NCI-H446 (cell line): Measurements from ENCODE around the gene PRPF31.

Experiments used
- DNase-seq, 2 experiments: peaks; one replicate each; lab custom pipeline; 2025; lab: John Stamatoyannopoulos, UW

Gene PRPF31

DNA sequence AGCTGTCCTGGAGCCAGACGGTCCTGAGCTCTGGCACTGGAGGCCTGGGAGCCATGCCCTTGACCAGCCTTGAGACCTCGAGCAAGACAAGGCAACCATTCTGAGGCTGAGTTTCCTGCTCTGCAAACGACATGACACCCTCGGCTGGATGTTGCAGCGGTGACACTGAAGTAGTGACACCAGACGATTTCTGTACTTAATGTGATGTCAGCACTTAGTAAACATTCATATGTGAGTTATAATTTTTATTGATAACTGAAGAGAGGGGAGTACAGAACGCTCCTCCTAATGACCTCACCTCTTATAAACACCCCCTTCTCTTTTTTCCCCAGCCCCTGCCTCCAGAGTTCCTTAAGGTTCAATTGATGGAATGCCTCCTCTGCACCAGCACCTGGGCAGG, 7.1 kb upstream of the PRPF31 start:
- no peak for DNase-seq

DNA sequence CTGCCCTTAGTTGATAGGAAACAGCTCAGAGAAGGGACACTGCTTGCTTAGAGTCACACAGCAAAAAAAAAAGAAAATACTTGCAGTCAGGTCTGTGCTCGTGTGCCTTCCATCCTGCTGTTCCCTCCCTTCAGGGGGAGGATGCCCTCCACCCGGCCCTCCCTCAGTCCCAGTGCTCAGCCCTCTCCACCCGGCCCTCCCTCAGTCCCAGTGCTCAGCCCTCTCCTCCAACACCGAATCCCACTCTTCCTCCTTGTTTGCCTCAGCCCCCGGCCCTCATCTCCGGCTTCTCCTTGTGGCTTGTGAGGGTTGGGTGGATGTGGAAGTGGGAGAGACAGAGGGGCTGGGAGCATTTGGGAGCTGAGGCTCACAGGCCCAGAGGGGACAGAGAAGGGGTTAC, 5.9 kb upstream of the PRPF31 start:
- no peak for DNase-seq

DNA sequence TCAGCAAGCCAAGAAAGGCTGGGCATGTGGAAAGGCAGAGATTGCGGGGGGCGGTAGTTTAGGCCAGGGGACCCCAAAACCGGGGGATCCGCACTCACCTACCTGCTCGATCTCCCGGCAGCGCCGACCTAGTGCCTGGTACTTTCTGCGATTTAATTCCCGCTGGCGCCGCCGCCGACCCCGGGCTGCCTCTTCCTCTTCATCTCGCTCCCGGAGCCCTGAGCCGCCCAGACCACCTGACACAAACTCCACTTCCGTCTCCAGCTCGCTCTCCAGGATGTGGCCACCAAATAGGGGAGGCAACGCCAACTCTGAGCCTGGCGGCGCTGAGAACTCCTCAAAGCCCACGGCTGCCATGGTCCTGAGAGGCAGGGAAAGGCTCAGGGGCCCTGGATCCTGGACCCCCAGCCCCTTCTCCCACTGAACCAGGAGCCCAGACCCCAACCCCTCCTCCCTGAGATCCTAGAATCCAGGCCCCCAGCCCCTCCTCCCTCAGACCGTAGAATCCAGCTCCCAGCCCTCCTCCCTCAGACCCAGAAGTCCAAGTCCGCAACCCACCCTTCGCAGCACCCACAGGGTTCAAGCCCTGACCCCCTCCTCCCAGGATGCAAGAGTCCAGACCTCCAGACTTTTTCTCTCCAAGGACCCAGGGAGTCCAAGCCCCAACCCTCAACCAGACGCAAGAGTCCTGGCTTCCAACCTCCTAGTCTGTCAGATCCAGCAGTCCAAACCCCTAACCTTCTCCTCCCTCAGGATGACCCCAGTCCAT, 1.0 kb upstream of the PRPF31 start:
- no peak for DNase-seq

DNA sequence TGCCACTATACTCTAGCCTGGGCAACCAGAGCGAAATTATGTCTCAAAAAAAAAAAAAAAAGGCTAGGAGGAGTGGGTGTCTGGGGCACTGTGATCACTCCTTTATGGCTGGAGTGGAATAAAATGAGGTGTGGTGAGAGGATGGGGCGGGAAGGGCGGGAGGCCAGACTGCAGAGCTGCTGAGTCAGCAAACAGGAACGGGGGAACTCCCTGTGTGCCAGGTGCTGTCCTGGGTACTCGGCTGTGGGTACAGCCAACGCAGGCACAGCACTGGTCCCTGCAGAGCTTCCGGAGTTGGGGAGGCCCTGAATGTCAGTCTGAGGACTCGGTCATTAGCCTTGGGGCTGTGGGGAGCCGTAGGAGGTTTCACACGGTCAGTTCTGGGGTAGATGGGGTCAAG, 5.7 kb downstream of the PRPF31 start:
- DNase-seq = no peak

DNA sequence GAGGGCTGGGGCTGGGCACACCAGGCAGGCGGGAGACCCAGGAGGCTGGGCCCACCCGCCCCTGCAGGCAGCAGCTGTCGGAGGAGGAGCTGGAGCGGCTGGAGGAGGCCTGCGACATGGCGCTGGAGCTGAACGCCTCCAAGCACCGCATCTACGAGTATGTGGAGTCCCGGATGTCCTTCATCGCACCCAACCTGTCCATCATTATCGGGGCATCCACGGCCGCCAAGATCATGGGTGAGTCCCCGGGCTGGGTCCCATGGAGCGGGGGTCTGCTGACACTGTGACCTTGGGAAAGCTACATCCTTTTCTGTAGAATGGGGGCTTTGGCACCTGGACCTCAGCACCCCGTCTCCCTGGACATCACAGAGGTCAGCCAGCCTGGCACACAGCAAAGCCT, 8.1 kb downstream of the PRPF31 start:
- no peak for DNase-seq

DNA sequence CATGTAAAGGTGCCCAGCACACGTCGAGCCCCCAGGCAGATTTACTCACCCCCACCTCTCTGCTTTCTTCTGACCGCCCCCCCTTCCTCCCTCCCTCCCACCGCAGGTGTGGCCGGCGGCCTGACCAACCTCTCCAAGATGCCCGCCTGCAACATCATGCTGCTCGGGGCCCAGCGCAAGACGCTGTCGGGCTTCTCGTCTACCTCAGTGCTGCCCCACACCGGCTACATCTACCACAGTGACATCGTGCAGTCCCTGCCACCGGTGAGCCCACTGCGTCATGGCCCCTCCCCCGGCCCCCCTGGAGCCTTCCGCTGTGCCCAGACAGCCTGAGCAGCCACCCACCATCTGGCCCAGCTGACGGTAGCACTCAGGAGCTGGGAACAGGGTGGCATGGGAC, 8.8 kb downstream of the PRPF31 start:
- no peak for DNase-seq

DNA sequence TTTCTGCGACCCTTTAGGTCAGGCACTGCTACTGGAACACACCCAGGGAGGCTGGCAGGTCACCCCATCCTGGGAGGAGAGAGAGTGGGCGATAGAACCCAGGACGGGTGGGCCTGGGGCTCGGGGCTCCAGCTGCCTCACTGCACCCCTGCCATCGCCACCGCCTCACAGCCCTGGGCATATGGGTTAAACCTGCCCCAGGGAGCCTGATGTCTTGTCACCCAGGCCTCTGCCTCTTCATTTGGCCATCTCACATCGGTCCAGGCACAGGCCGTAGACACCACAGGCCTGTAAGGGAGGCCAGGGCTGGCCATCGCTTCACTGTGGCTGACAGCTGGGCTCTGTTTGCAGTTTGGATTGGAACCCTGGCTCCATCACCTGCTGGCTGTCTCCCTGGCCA, 10.2 kb downstream of the PRPF31 start:
- DNase-seq = no peak

DNA sequence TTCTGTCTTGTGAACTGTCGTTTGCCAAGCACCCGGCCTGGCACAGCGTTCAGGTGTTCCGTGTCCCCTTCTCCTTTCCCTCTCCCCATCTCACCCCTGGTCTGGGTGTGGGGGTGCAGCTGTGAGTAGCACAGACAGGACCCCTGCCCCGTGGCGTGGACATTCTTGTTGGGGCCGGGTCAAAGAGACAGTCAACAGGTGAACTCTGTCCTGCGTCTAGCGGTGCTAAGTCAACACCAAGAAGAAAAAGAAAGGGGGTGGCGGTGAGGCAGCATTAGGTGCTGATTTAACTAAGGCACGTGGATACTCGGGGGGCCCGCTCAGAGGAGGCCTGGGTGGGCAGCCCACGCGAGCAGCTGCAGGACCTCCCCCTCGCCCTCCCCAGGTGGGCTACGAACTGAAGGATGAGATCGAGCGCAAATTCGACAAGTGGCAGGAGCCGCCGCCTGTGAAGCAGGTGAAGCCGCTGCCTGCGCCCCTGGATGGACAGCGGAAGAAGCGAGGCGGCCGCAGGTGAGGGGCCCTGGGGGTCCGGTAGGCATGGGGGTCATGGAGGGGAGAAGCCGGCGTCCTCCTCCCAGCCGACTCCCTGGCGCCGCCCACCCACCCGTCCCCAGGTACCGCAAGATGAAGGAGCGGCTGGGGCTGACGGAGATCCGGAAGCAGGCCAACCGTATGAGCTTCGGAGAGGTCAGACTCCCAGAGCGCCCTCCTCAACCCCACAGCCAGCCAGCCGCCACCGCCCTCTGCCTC, 12.3 kb downstream of the PRPF31 start:
- DNase-seq = no peak

DNA sequence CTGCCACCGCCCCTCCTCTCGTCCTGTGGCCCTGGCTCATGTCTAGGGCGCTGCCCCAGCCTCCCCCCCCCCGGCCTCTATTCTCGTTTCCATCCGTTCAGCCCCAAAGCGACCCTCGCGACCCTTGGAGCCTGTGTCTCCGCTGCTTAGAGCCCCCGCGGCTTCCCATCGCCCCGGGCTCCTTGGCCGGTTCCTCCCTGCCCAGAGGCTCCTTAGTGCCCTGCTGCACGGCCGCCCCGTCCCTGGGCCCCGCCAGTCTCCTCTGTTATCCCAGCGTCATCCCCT, 12.8 kb downstream of the PRPF31 start:
- no peak for DNase-seq

DNA sequence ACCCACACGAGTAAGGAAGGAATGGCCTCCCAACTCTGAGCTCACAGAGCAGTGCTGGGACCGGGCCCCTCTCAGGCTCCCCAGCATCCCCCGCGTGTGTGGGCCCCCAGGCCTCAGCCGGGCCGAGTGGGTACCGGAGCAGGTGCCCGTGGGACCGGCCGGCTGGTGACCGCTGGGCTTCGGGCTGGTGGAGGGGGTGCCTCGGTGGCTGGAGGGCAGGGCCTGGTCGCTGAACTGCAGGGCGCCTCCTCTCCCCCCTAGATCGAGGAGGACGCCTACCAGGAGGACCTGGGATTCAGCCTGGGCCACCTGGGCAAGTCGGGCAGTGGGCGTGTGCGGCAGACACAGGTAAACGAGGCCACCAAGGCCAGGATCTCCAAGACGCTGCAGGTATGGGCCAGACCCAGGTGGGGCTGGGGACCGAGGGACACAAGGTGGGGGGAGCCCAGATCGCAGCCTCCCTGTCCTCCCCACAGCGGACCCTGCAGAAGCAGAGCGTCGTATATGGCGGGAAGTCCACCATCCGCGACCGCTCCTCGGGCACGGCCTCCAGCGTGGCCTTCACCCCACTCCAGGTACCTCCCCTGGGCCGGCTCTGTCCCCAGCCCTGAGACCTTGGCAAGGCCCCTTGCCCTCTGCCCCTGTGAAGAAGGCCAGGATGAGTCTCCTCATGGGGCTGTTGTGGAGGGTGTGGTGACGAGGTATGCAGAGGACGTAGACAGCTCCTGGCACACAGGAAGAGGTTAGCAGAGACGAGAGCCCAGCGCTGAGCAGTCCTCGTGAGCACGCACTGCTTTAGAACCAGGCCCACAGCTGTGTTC, 13.5 kb downstream of the PRPF31 start:
- DNase-seq = no peak

DNA sequence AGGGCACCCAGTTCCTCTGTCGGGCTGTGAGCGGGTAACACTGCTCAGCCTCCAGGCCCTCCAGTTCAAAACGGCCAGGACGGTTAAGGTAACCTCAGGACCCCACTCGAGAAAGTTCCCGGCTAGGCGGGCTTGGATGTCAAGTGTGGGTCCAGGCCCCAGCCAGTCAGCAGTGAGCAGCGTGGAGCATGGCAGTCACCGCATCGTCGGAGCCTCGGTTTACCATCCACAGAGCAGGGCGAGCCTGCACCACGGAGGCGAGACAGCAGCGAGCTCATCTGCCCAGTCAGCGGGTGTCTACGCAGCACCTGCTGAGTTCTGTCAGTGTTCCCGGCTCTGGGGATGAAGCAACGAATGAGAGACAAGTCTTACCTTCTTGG, 14.1 kb downstream of the PRPF31 start:
- no peak for DNase-seq

DNA sequence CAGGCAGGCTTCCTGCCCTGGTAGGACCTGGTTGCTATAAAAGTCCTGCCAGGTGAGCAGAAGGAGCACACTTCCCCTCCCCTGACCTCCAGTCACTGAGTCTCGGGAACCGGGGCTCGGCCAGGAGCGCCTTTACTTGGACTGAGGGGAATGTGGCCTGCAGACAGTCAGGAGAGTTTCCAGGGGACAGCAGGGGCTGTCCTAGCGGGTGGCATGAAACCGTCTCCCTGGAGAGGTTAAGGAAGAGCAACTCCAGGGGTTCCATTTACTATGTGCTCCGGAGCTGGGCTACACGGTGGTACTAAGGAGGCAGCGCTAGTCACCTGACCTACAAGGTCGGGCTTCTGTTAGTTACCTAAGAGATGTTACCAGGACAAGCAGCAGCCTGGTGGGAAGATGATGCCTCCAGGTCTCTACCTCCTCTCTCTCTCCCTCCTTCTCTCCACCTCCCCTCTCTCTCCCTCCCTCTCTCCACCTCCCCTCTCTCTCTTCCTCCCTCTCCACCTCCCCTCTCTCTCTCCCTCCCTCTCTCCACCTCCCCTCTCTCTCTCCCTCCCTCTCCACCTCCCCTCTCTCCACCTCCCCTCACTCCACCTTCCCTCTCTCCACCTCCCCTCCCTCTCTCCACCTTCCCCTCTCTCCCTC, 17.9 kb downstream of the PRPF31 start:
- DNase-seq = peak in 1 of 2 experiments; percentile 21

DNA sequence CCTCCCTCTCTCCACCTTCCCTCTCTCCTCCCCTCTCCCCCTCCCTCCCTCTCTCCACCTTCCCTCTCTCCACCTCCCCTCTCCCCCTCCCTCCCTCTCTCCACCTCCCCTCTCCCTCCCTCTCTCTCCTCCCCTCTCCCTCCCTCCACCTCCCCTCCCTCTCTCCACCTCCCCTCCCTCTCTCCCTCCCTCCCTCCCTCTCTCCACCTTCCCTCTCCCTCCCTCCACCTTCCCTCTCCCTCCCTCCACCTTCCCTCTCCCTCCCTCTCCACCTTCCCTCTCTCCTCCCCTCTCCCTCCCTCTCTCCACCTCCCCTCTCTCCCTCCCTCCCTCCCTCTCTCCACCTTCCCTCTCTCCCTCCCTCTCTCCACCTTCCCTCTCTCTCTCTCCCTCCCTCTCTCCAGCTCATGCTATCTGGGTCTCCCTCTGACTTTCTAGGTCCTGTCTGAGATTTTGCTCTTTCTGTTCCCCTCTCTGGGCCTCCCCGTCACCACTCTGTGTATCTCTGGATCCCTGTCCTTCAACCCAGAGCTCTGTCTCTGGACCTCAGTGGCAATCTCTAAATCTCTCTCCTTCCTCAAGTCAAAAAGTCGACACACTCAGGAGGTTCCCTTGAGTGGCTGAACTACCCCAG, 18.5 kb downstream of the PRPF31 start:
- DNase-seq = no peak

DNA sequence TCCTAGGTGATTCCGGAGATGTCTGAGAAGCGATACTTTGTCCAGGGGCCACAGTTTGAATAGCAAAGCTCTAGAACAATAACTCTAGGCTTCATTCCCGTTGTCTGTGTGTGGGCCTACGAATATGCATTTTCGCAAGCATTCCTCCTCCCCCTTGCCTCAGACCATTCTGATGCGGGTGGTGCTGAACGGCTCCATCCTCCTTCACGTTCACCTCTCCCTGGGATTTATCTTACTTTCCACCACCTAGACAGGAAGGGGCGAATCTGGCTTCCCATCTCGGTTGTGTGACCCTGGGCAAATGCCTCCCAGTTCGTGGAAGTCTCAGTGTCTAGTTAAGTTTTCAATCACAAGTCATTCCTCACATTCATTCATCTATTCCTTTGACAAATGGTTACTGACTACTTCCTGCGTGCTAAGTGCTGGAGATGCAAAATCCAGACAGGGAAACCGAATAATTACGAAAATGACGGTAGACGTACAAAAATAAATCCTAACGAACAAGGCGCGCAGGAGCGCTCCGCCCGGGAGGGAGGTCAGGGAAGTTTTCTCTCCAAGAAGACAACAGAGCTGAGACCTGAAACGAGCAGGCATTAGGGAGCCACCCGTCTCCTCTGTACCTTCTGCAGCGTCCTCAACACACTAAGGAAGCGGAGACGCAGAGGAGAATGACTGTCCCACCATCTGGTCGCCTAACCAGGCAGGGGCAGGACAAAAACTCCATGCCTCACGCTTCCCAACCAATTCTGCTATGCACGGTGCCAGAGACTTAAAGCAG, 20.7 kb downstream of the PRPF31 start:
- DNase-seq = no peak

DNA sequence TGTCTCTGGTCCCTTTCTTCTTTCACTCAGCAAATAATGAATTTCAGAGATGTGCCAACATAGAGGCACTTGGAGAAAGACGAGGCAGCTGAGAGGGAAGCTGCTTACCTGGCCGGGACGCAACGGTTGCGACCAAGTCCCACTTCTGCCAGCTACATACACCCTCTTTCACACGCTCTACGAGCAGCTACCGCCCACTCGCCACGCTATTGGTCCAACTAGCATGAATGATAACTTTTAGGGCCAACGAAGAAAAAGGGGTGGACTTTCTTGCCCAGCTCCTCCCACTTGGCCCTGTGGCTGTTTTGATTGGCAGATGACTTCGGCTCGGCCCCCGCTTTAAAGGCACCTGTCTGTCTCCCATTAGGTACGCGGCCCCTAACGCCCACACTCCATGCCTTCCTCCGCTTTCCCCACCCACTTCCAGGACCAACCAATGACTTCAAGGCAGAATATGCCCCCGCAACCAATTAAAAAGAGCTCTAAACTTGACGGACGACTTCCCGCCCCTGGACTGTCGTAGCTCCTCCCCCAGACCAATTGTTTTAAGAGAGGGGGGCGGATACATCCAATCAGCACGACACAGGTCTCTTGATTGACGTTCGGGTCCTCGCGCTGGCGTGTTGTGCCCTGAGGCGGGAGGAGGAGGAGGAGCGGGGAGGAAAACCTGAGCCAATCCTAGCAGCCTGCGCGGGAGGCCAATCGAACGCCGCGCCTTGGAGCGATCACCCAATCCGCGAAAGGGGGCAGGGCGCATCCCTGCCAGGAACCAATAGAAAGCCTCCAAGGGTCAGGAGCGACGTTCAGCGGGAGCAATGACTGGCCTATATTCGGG, 21.5 kb downstream of the PRPF31 start:
- peak; percentile 100 for DNase-seq

DNA sequence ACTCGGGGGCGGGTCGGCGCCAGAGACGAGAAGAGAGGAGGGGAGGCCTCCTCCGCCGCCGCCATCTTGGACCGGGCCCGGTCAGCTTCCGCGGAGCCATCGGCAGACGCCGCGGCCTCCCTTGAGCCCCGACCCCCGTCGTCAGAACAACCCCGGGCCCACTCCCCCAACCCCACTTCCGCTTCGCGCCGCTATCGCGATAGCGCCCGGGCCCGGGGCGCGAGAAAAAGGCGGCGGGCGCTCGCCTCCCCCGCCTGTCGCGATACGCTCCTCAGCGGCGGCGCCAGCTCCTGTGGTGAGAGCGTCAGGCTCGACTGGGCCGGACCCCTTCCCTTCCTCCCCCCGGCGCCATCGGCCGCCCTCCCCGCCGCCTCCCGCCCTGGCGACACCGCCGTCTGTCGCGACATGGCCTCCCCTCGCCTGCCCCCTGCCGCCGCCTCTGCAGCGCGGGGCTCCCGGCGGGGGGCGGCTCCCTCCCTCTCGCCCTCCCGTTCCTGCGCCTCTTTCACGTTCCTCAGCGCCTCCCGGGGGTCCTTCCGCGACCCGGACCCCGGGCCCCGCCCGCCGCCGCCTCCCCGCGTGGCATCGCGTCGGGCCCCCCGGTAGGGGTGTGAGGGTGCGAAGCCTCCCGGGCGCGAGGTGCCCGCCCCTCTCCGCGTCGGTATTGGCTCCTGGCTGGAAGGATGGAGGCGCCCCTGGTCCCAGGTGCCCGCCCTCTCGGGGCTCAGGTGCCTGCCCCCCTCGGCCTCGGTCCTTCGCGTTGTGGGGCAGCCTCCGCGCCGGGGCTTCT, 22.3 kb downstream of the PRPF31 start, which contains the start of gene CNOT3:
TSS of gene CNOT3 (plus strand) at position 64 of the 790 bp plus-strand sequence. CDS start 5,217 bp downstream, outside the sequence.
- DNase-seq = no peak

DNA sequence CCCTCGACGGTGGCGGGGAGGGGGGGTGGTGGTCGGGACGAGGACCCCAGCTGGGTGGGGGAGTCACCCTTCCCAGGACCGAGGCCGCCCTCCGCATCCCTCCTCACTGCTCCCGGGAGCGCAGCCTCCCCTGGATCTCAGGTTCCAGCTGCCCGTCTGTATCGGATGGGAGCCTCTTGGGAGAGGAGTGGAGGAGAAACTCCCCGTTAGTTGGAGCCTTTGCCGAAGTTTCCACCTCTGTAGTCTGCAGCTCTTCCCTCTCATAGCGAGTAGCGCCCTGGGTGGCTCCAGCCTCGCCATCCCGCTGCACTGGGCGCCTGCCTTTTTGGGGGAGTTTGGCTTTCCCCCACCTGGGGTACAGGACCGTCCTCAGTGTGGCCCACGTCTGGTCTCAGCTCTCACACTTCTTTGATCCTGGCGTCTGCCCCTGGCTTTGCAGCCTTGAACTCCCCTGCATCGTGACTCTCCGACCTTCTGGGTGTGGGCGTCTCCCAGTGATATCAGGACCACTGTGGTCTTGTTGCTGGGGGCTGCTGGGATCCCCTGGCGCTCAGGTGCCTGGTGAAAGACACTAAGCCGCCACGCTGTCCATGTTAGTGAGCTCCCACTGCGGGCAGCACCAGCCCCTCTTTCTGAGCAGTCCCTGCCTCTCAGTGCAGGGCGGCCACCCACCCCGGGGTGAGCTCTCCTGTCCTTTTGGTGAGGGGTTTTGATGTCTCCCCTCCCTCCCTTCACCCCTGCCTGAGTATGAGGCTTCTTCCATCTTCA, 23.1 kb downstream of the PRPF31 start:
- no peak for DNase-seq

DNA sequence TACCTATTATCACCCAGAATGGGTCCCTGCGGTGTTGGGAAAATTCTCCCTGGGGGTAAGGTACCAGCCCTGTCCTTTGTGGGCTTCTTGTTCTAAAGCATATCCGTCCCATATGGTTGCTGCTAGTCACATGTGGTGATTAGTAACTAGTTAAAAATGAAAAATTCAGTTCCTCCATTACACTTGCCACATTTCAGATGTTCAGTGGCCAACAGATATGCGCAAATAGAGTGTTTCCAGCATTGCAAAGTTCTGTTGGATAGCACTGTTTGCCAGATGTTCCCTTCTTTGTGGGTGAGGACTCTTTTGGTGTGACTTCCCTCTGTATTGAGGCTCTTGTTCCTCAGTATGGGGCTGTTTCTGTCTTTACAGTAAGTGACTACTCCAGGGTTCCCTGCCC, 25.8 kb downstream of the PRPF31 start:
- no peak for DNase-seq
